Measurements from ENCODE around the gene HLA-DMA. TPM values are rescaled to one million over a fixed set of nuclear protein-coding genes. Genes with fewer than 3 reads are reported as not detected.

Gene HLA-DMA
- total and polyA plus RNA-seq, 2 of the 13 experiments (the other 11 are each of a cell fraction or from before 2014, with no cell fraction given): 0.70 to 0.71 TPM

- TF ChIP-seq ZNF710 (CRISPR knock-in tag; IDR thresholded peaks at IDR 0.05; ENCODE audit: borderline replicate concordance): no peak
- TF ChIP-seq SP5 (CRISPR knock-in tag; IDR thresholded peaks at IDR 0.05; ENCODE audit: borderline replicate concordance, low read depth): no peak
- TF ChIP-seq MXD4 (CRISPR knock-in tag; IDR thresholded peaks at IDR 0.05): no peak
- TF ChIP-seq ZNF235 (CRISPR knock-in tag; IDR thresholded peaks at IDR 0.05; ENCODE audit: borderline replicate concordance): no peak
- TF ChIP-seq YEATS4 (CRISPR knock-in tag; IDR thresholded peaks at IDR 0.05; ENCODE audit: borderline replicate concordance): no peak
- TF ChIP-seq, protein P1, sequence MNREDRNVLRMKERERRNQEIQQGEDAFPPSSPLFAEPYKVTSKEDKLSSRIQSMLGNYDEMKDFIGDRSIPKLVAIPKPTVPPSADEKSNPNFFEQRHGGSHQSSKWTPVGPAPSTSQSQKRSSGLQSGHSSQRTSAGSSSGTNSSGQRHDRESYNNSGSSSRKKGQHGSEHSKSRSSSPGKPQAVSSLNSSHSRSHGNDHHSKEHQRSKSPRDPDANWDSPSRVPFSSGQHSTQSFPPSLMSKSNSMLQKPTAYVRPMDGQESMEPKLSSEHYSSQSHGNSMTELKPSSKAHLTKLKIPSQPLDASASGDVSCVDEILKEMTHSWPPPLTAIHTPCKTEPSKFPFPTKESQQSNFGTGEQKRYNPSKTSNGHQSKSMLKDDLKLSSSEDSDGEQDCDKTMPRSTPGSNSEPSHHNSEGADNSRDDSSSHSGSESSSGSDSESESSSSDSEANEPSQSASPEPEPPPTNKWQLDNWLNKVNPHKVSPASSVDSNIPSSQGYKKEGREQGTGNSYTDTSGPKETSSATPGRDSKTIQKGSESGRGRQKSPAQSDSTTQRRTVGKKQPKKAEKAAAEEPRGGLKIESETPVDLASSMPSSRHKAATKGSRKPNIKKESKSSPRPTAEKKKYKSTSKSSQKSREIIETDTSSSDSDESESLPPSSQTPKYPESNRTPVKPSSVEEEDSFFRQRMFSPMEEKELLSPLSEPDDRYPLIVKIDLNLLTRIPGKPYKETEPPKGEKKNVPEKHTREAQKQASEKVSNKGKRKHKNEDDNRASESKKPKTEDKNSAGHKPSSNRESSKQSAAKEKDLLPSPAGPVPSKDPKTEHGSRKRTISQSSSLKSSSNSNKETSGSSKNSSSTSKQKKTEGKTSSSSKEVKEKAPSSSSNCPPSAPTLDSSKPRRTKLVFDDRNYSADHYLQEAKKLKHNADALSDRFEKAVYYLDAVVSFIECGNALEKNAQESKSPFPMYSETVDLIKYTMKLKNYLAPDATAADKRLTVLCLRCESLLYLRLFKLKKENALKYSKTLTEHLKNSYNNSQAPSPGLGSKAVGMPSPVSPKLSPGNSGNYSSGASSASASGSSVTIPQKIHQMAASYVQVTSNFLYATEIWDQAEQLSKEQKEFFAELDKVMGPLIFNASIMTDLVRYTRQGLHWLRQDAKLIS (CRISPR knock-in tag; IDR thresholded peaks at IDR 0.05): no peak
- TF ChIP-seq, protein P2, sequence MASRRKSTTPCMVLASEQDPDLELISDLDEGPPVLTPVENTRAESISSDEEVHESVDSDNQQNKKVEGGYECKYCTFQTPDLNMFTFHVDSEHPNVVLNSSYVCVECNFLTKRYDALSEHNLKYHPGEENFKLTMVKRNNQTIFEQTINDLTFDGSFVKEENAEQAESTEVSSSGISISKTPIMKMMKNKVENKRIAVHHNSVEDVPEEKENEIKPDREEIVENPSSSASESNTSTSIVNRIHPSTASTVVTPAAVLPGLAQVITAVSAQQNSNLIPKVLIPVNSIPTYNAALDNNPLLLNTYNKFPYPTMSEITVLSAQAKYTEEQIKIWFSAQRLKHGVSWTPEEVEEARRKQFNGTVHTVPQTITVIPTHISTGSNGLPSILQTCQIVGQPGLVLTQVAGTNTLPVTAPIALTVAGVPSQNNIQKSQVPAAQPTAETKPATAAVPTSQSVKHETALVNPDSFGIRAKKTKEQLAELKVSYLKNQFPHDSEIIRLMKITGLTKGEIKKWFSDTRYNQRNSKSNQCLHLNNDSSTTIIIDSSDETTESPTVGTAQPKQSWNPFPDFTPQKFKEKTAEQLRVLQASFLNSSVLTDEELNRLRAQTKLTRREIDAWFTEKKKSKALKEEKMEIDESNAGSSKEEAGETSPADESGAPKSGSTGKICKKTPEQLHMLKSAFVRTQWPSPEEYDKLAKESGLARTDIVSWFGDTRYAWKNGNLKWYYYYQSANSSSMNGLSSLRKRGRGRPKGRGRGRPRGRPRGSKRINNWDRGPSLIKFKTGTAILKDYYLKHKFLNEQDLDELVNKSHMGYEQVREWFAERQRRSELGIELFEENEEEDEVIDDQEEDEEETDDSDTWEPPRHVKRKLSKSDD (CRISPR knock-in tag; IDR thresholded peaks at IDR 0.05; ENCODE audit: low read depth): no peak
- TF ChIP-seq HNF1B (CRISPR knock-in tag; IDR thresholded peaks at IDR 0.05): peak; percentile 37; the same call in 1 of the 2 replicates
- TF ChIP-seq ZNF629 (CRISPR knock-in tag; conservative IDR thresholded peaks at IDR 0.05): peak; percentile 64; the same call in 1 of the 2 replicates
- TF ChIP-seq SP4 (CRISPR knock-in tag; IDR thresholded peaks at IDR 0.05): no peak
- TF ChIP-seq ZNF749 (CRISPR knock-in tag; IDR thresholded peaks at IDR 0.05; ENCODE audit: borderline replicate concordance): no peak
- no peak for TF ChIP-seq CBX2 (IDR thresholded peaks at IDR 0.05; ENCODE audit: low read depth, low read length)
- TF ChIP-seq CBX2 (CRISPR knock-in tag; IDR thresholded peaks at IDR 0.05; ENCODE audit: low read depth): no peak
- TF ChIP-seq AGO2 (optimal IDR thresholded peaks at IDR 0.05; ENCODE audit: low read depth, low read length): peak; percentile 73
- TF ChIP-seq ZSCAN20 (CRISPR knock-in tag; IDR thresholded peaks at IDR 0.05; ENCODE audit: borderline replicate concordance): no peak
- 0 out of 2 replicates have a peak, but pooled peaks have one; percentile 40 for TF ChIP-seq EED (CRISPR knock-in tag; IDR thresholded peaks at IDR 0.05)
- TF ChIP-seq ZNF572 (CRISPR knock-in tag; IDR thresholded peaks at IDR 0.05): no peak
- no peak for TF ChIP-seq ZBTB20 (CRISPR knock-in tag; IDR thresholded peaks at IDR 0.05; ENCODE audit: borderline replicate concordance, low read depth)
- 0 out of 2 replicates have a peak, but pooled peaks have one; percentile 23 for TF ChIP-seq ZNF317 (CRISPR knock-in tag; IDR thresholded peaks at IDR 0.05)
- TF ChIP-seq ZNF792 (CRISPR knock-in tag; IDR thresholded peaks at IDR 0.05): no peak
These were observed 21.8 kb upstream of the HLA-DMA start (continued) for GRCh38 chr6:32974541-32975308.
